Measurements from ENCODE around the gene JOSD2. TPM values are rescaled to one million over a fixed set of nuclear protein-coding genes. Genes with fewer than 3 reads are reported as not detected.

Gene JOSD2
- total RNA-seq, 1 donor from 2014 or later, result 39.9 TPM

GRCh38 chr19:50515168-50515561, 4.2 kb upstream of the JOSD2 start:
- Mint-ChIP-seq H3K4me1 (ENCODE audit: low read depth) (peaks cover 6% of the 10 kb centered on the region), H3K27me3 (ENCODE audit: low read depth) (no peaks in the 10 kb centered on the region), H3K27ac (no peak overlapping the region), H3K36me3 (ENCODE audit: low read depth) (peaks cover 3% of the 10 kb centered on the region), H3K9me3 (no peaks in the 10 kb centered on the region), H3K4me3 (ENCODE audit: low read depth) (no peak overlapping the region)
- intact Hi-C loops (cut with micrococcal nuclease), result loop anchor here (10.0 kb wide), 1 partner anchor 290 kb away; no protein-coding TSS in a partner anchor
- no peak for DNase-seq (ENCODE audit: low spot score)

- no peak overlapping the region for H3K4me3 Mint-ChIP-seq (ENCODE audit: low read depth)
- no peaks in the 10 kb centered on the region for H3K9me3 Mint-ChIP-seq
- H3K36me3 Mint-ChIP-seq (ENCODE audit: low read depth), result peaks cover 3% of the 10 kb centered on the region
- no peaks in the 10 kb centered on the region for H3K27me3 Mint-ChIP-seq (ENCODE audit: low read depth)
- intact Hi-C loops (cut with micrococcal nuclease), result loop anchor here (10.0 kb wide), 1 partner anchor 290 kb away; no protein-coding TSS in a partner anchor
- peaks cover 6% of the 10 kb centered on the region for H3K4me1 Mint-ChIP-seq (ENCODE audit: low read depth)
- DNase-seq (ENCODE audit: low spot score), result no peak
- peak overlapping the region; percentile 15 for H3K27ac Mint-ChIP-seq
Observed at GRCh38 chr19:50514346-50515167, 3.6 kb upstream of the JOSD2 start.

- no peak within 1 kb of the TSS for H3K4me3 Mint-ChIP-seq (ENCODE audit: low read depth)
Observed at GRCh38 chr19:50513746-50514345, 2.9 kb upstream of the JOSD2 start, which contains the start of gene ASPDH. ASPDH (minus strand) TSS chr19:50513913; CDS start chr19:50513823, 90 bp downstream.

GRCh38 chr19:50512999-50513745, 2.2 kb upstream of the JOSD2 start:
- intact Hi-C loops (cut with micrococcal nuclease), result loop anchor here (10.0 kb wide), 1 partner anchor 292 kb away; no protein-coding TSS in a partner anchor
- Mint-ChIP-seq H3K27me3 (ENCODE audit: low read depth) (no peaks in the 10 kb centered on the region), H3K9me3 (no peaks in the 10 kb centered on the region), H3K27ac (no peak overlapping the region), H3K4me3 (ENCODE audit: low read depth) (no peak overlapping the region), H3K4me1 (ENCODE audit: low read depth) (peaks cover 9% of the 10 kb centered on the region), H3K36me3 (ENCODE audit: low read depth) (peaks cover 9% of the 10 kb centered on the region)
- DNase-seq (ENCODE audit: low spot score), result no peak

More at GRCh38 chr19:50513746-50514345, 2.9 kb upstream of the JOSD2 start, which contains the start of gene ASPDH:
- Mint-ChIP-seq H3K27ac (peak within 1 kb of the TSS; percentile 15), H3K9me3 (no peaks in the 10 kb centered on the region), H3K27me3 (ENCODE audit: low read depth) (no peaks in the 10 kb centered on the region), H3K36me3 (ENCODE audit: low read depth) (peaks cover 7% of the 10 kb centered on the region), H3K4me1 (ENCODE audit: low read depth) (peaks cover 6% of the 10 kb centered on the region)
- intact Hi-C loops (cut with micrococcal nuclease), result loop anchor here (10.0 kb wide), 1 partner anchor 291 kb away; no protein-coding TSS in a partner anchor
- no peak for DNase-seq (ENCODE audit: low spot score)

GRCh38 chr19:50512112-50512998, 1.4 kb upstream of the JOSD2 start:
- no peak overlapping the region for H3K27ac Mint-ChIP-seq
- H3K4me1 Mint-ChIP-seq (ENCODE audit: low read depth), result peaks cover 9% of the 10 kb centered on the region
- H3K4me3 Mint-ChIP-seq (ENCODE audit: low read depth), result peak overlapping the region; percentile 90
- peaks cover 12% of the 10 kb centered on the region for H3K36me3 Mint-ChIP-seq (ENCODE audit: low read depth)
- intact Hi-C loops (cut with micrococcal nuclease), result loop anchor here (10.0 kb wide), 1 partner anchor 292 kb away; no protein-coding TSS in a partner anchor
- H3K27me3 Mint-ChIP-seq (ENCODE audit: low read depth), result no peaks in the 10 kb centered on the region
- DNase-seq (ENCODE audit: low spot score), result no peak
- H3K9me3 Mint-ChIP-seq, result no peaks in the 10 kb centered on the region

GRCh38 chr19:50510700-50511068, 307 bp downstream of the JOSD2 start:
- no peak for DNase-seq (ENCODE audit: low spot score)
- H3K27me3 Mint-ChIP-seq (ENCODE audit: low read depth), result no peaks in the 10 kb centered on the region
- H3K9me3 Mint-ChIP-seq, result no peaks in the 10 kb centered on the region
- peak overlapping the region; percentile 97 for H3K27ac Mint-ChIP-seq
- peak overlapping the region; percentile 90 for H3K4me3 Mint-ChIP-seq (ENCODE audit: low read depth)
- intact Hi-C loops (cut with micrococcal nuclease), result loop anchor here (1.0 to 10.0 kb wide), 6 partner anchors 34 to 598 kb away; partner anchors contain the start of genes CTU1, EMC10, GARIN5A and NR1H2
- peaks cover 12% of the 10 kb centered on the region for H3K36me3 Mint-ChIP-seq (ENCODE audit: low read depth)
- H3K4me1 Mint-ChIP-seq (ENCODE audit: low read depth), result peaks cover 9% of the 10 kb centered on the region

- Mint-ChIP-seq H3K4me1 (ENCODE audit: low read depth) (peaks cover 9% of the 10 kb centered on the region), H3K27ac (peak overlapping the region; percentile 97), H3K27me3 (ENCODE audit: low read depth) (no peaks in the 10 kb centered on the region), H3K36me3 (ENCODE audit: low read depth) (peaks cover 12% of the 10 kb centered on the region), H3K4me3 (ENCODE audit: low read depth) (peak overlapping the region; percentile 90), H3K9me3 (no peaks in the 10 kb centered on the region)
- DNase-seq (ENCODE audit: low spot score), result no peak
- intact Hi-C loops (cut with micrococcal nuclease), result loop anchor here (2.0 to 10.0 kb wide), 3 partner anchors 125 to 599 kb away; partner anchors contain the start of genes CTU1 and POLD1
Observed at GRCh38 chr19:50510121-50510670, 795 bp downstream of the JOSD2 start.

GRCh38 chr19:50509366-50509765, 1.6 kb downstream of the JOSD2 start:
- DNase-seq (ENCODE audit: low spot score), result no peak
- intact Hi-C loops (cut with micrococcal nuclease), result no loop called here
- peaks cover 12% of the 10 kb centered on the region for H3K36me3 Mint-ChIP-seq (ENCODE audit: low read depth)
- no peaks in the 10 kb centered on the region for H3K27me3 Mint-ChIP-seq (ENCODE audit: low read depth)
- peaks cover 9% of the 10 kb centered on the region for H3K4me1 Mint-ChIP-seq (ENCODE audit: low read depth)
- no peaks in the 10 kb centered on the region for H3K9me3 Mint-ChIP-seq
- peak overlapping the region; percentile 70 for H3K4me3 Mint-ChIP-seq (ENCODE audit: low read depth)
- H3K27ac Mint-ChIP-seq, result peak overlapping the region; percentile 69

GRCh38 chr19:50508843-50509190, 2.2 kb downstream of the JOSD2 start:
- H3K4me3 Mint-ChIP-seq (ENCODE audit: low read depth), result peak overlapping the region; percentile 51
- no peaks in the 10 kb centered on the region for H3K27me3 Mint-ChIP-seq (ENCODE audit: low read depth)
- peaks cover 9% of the 10 kb centered on the region for H3K4me1 Mint-ChIP-seq (ENCODE audit: low read depth)
- H3K27ac Mint-ChIP-seq, result peak overlapping the region; percentile 66
- intact Hi-C loops (cut with micrococcal nuclease), result no loop called here
- peaks cover 12% of the 10 kb centered on the region for H3K36me3 Mint-ChIP-seq (ENCODE audit: low read depth)
- H3K9me3 Mint-ChIP-seq, result no peaks in the 10 kb centered on the region
- no peak for DNase-seq (ENCODE audit: low spot score)

GRCh38 chr19:50507376-50507775, 3.6 kb downstream of the JOSD2 start:
- intact Hi-C loops (cut with micrococcal nuclease), result no loop called here
- Mint-ChIP-seq H3K4me3 (ENCODE audit: low read depth) (no peak overlapping the region), H3K27me3 (ENCODE audit: low read depth) (no peaks in the 10 kb centered on the region), H3K27ac (no peak overlapping the region), H3K9me3 (no peaks in the 10 kb centered on the region), H3K36me3 (ENCODE audit: low read depth) (peaks cover 12% of the 10 kb centered on the region), H3K4me1 (ENCODE audit: low read depth) (peaks cover 9% of the 10 kb centered on the region)
- no peak for DNase-seq (ENCODE audit: low spot score)

GRCh38 chr19:50506700-50507099, 4.3 kb downstream of the JOSD2 start:
- H3K4me3 Mint-ChIP-seq (ENCODE audit: low read depth), result no peak overlapping the region
- H3K27ac Mint-ChIP-seq, result no peak overlapping the region
- H3K9me3 Mint-ChIP-seq, result no peaks in the 10 kb centered on the region
- H3K4me1 Mint-ChIP-seq (ENCODE audit: low read depth), result peaks cover 9% of the 10 kb centered on the region
- peaks cover 12% of the 10 kb centered on the region for H3K36me3 Mint-ChIP-seq (ENCODE audit: low read depth)
- DNase-seq (ENCODE audit: low spot score), result no peak
- intact Hi-C loops (cut with micrococcal nuclease), result no loop called here
- H3K27me3 Mint-ChIP-seq (ENCODE audit: low read depth), result no peaks in the 10 kb centered on the region

Data from activated T-helper 2 cell treated with anti-CD3 and anti-CD28 coated beads, Interferon-gamma antibody, Interleukin-2, Interleukin-4, amounts not matched to agents 10 μg/mL and 5 μg/mL and 100 μg/mL, durations not matched to agents 14 hours and 24 hours and 36 hours (primary cell).